HEK293T (cell line): ENCODE measurements around the gene CYP4F2.
"Not testable (repeated sequence)": the region's sequence is repeated elsewhere in the genome, so short reads cannot be mapped to it uniquely, and the experiment has no call there.

Source experiments
- CTCF ChIA-PET: fragments of 350-600 bp; formaldehyde crosslinking; extraction: SDS; loops from one replicate; lab custom pipeline; 2021; ENCODE audit warnings: antibody characterized with exemption, inconsistent platforms; lab: Yijun Ruan, JAX
- POLR2A ChIA-PET: fragments of 350-600 bp; formaldehyde crosslinking; extraction: SDS; loops from one replicate; lab custom pipeline; 2020; ENCODE audit warnings: antibody characterized with exemption, inconsistent platforms; lab: Yijun Ruan, JAX
- DNase-seq: peaks from one replicate; pipeline ENCODE4 v3.0.0; 2012; ENCODE audit warnings: mixed read lengths; ENCODE audit errors: extremely low spot score
- ARNT ChIP-seq: fragments of 450-650 bp; IDR thresholded peaks from 2 replicates; pipeline ENCODE4 v1.6.1; 2017; ENCODE audit warnings: mild to moderate bottlenecking
- BHLHE40 ChIP-seq: fragments of 450-650 bp; IDR thresholded peaks from 2 replicates; pipeline ENCODE4 v1.6.1; 2016; ENCODE audit warnings: mild to moderate bottlenecking, moderate library complexity, borderline replicate concordance
- CTBP1 ChIP-seq: fragments of 450-650 bp; IDR thresholded peaks from 2 replicates; pipeline ENCODE4 v1.6.1; 2016; ENCODE audit warnings: borderline replicate concordance
- ELF4 ChIP-seq: fragments of 450-650 bp; IDR thresholded peaks from 2 replicates; pipeline ENCODE4 v1.6.1; 2017; ENCODE audit warnings: antibody characterized with exemption
- FOXA1 ChIP-seq: fragments of 450-650 bp; IDR thresholded peaks from 2 replicates; pipeline ENCODE4 v1.6.1; 2016; ENCODE audit warnings: mild to moderate bottlenecking
- FOXK2 ChIP-seq: fragments of 450-650 bp; IDR thresholded peaks from 2 replicates; pipeline ENCODE4 v1.6.1; 2016; ENCODE audit warnings: mild to moderate bottlenecking
- FOXM1 ChIP-seq: fragments of 450-650 bp; IDR thresholded peaks from 2 replicates; pipeline ENCODE4 v1.6.1; 2017; ENCODE audit warnings: mild to moderate bottlenecking, borderline replicate concordance
- HDGF ChIP-seq: fragments of 450-650 bp; IDR thresholded peaks from 2 replicates; pipeline ENCODE4 v1.6.1; 2017; ENCODE audit warnings: antibody characterized with exemption, borderline replicate concordance
- L3MBTL2 ChIP-seq: fragments of 450-650 bp; conservative IDR thresholded peaks from 2 replicates; pipeline ENCODE4 v1.6.1; 2016; ENCODE audit warnings: mild to moderate bottlenecking
- LEF1 ChIP-seq: fragments of 450-650 bp; IDR thresholded peaks from 2 replicates; pipeline ENCODE4 v1.6.1; 2017; ENCODE audit warnings: mild to moderate bottlenecking, borderline replicate concordance
- NFRKB ChIP-seq: fragments of 450-650 bp; IDR thresholded peaks from 2 replicates; pipeline ENCODE4 v1.6.1; 2016; ENCODE audit warnings: mild to moderate bottlenecking, moderate library complexity
- PKNOX1 ChIP-seq: fragments of 450-650 bp; IDR thresholded peaks from 2 replicates; pipeline ENCODE4 v1.6.1; 2016
- SP1 ChIP-seq: fragments of 450-650 bp; IDR thresholded peaks from 2 replicates; pipeline ENCODE4 v1.6.1; 2017
- SUZ12 ChIP-seq: fragments of 450-650 bp; IDR thresholded peaks from 2 replicates; pipeline ENCODE4 v1.6.1; 2016; ENCODE audit warnings: mild to moderate bottlenecking
- TARDBP ChIP-seq: fragments of 450-650 bp; IDR thresholded peaks from 2 replicates; pipeline ENCODE4 v1.6.1; 2016
- ZNF384 ChIP-seq: fragments of 450-650 bp; IDR thresholded peaks from 2 replicates; pipeline ENCODE4 v1.6.1; 2016

Gene CYP4F2

GRCh38 chr19:15935167-15935702, 37.4 kb upstream of the CYP4F2 start:
- CTCF ChIA-PET: no interaction called here
- TF ChIP-seq CTBP1: no peak
- no peak for TF ChIP-seq HDGF
- no peak for TF ChIP-seq ZNF384
- TF ChIP-seq BHLHE40: no peak
- no peak for TF ChIP-seq NFRKB
- no peak for TF ChIP-seq L3MBTL2
- TF ChIP-seq ARNT: no peak
- DNase-seq: no peak
- POLR2A ChIA-PET: no interaction called here

GRCh38 chr19:15934332-15935078, 36.6 kb upstream of the CYP4F2 start, which contains the start of gene CYP4F11:
Gene CYP4F11, minus strand, starts transcription at chr19:15934529. Its CDS starts 121 bp downstream, at chr19:15934408.
- POLR2A ChIA-PET: no interaction called here
- CTCF ChIA-PET: no interaction called here
- DNase-seq: no peak
- TF ChIP-seq ELF4: no peak
- TF ChIP-seq TARDBP: no peak
- TF ChIP-seq L3MBTL2: no peak
- TF ChIP-seq CTBP1: no peak
- no peak for TF ChIP-seq SUZ12
- TF ChIP-seq FOXA1: no peak
- no peak for TF ChIP-seq LEF1
- TF ChIP-seq FOXM1: no peak

GRCh38 chr19:15933761-15934331, 36.0 kb upstream of the CYP4F2 start:
- CTCF ChIA-PET, DNase-seq, POLR2A ChIA-PET: not testable (repeated sequence)

GRCh38 chr19:15928321-15928720, 30.4 kb upstream of the CYP4F2 start:
- CTCF ChIA-PET: no interaction called here
- POLR2A ChIA-PET: no interaction called here
- DNase-seq: no peak
- no peak for TF ChIP-seq SP1
- TF ChIP-seq NFRKB: no peak
- TF ChIP-seq L3MBTL2: no peak
- TF ChIP-seq TARDBP: no peak
- TF ChIP-seq FOXK2: no peak
- TF ChIP-seq ARNT: no peak
- TF ChIP-seq FOXA1: no peak
- TF ChIP-seq LEF1: no peak
- TF ChIP-seq FOXM1: no peak
- TF ChIP-seq CTBP1: no peak
- no peak for TF ChIP-seq ZNF384
- TF ChIP-seq BHLHE40: no peak
- TF ChIP-seq PKNOX1: no peak
- no peak for TF ChIP-seq ELF4
- no peak for TF ChIP-seq SUZ12
- TF ChIP-seq HDGF: no peak

GRCh38 chr19:15926484-15926883, 28.6 kb upstream of the CYP4F2 start:
- ChIA-PET POLR2A (no interaction called here), CTCF (interaction anchor here (0.6 kb wide), 1 partner anchor 12 kb away, joined by 3 read pairs; no protein-coding TSS in a partner anchor)
- no peak for TF ChIP-seq L3MBTL2
- TF ChIP-seq FOXA1: no peak
- no peak for TF ChIP-seq ARNT
- no peak for TF ChIP-seq TARDBP
- no peak for TF ChIP-seq FOXM1
- TF ChIP-seq LEF1: no peak
- TF ChIP-seq ELF4: no peak
- TF ChIP-seq CTBP1: no peak
- DNase-seq: no peak

- TF ChIP-seq PKNOX1: no peak
- TF ChIP-seq FOXK2: no peak
- TF ChIP-seq LEF1: no peak
- TF ChIP-seq NFRKB: no peak
- TF ChIP-seq ZNF384: no peak
- no peak for TF ChIP-seq ELF4
- no peak for TF ChIP-seq BHLHE40
- no peak for TF ChIP-seq TARDBP
- no peak for TF ChIP-seq FOXA1
- no peak for TF ChIP-seq SP1
- TF ChIP-seq CTBP1: no peak
- no peak for TF ChIP-seq L3MBTL2
- no peak for TF ChIP-seq ARNT
- ChIA-PET CTCF (no interaction called here), POLR2A (no interaction called here)
- DNase-seq: no peak
These were observed 25.8 kb upstream of the CYP4F2 start for GRCh38 chr19:15923702-15924101.

- ChIA-PET CTCF (no interaction called here), POLR2A (no interaction called here)
- no peak for TF ChIP-seq FOXM1
- TF ChIP-seq SP1: no peak
- TF ChIP-seq L3MBTL2: no peak
- no peak for TF ChIP-seq ELF4
- TF ChIP-seq BHLHE40: no peak
- no peak for TF ChIP-seq ARNT
- TF ChIP-seq FOXK2: no peak
- no peak for TF ChIP-seq NFRKB
- no peak for TF ChIP-seq HDGF
- TF ChIP-seq LEF1: no peak
- no peak for TF ChIP-seq TARDBP
- no peak for TF ChIP-seq ZNF384
- no peak for TF ChIP-seq FOXA1
- TF ChIP-seq SUZ12: no peak
- TF ChIP-seq PKNOX1: no peak
- no peak for TF ChIP-seq CTBP1
- DNase-seq: no peak
These were observed 24.1 kb upstream of the CYP4F2 start for GRCh38 chr19:15922021-15922420.
